NB4 (cell line): ENCODE results near the gene TMEM123.

ENCODE experiments used
- DNase-seq: peaks from one replicate; pipeline ENCODE4 v3.0.0; 2010; ENCODE audit warnings: low read depth
- H3K4me3 ChIP-seq: one replicate; pipeline ENCODE4 v1.5.1; 2011; ENCODE audit warnings: mild to moderate bottlenecking, low read depth, low read length, moderate library complexity
- MYC ChIP-seq: IDR thresholded peaks from 2 replicates; pipeline ENCODE4 v1.6.1; 2011; ENCODE audit warnings: low read depth, low read length
- POLR2A ChIP-seq: IDR thresholded peaks from 2 replicates; pipeline ENCODE4 v1.6.1; 2011; ENCODE audit warnings: mild to moderate bottlenecking; ENCODE audit not compliant: insufficient read length; ENCODE audit errors: extremely low read depth
- TF ChIP-seq, protein P1 (sequence below): IDR thresholded peaks from one replicate; pipeline ENCODE4 v1.5.1; 2012; ENCODE audit warnings: low read depth, low read length
- TF ChIP-seq, protein P2 (sequence below): IDR thresholded peaks from 2 replicates; pipeline ENCODE4 v1.6.1; 2011; ENCODE audit warnings: low read depth, low read length

TMEM123 gene

DNA sequence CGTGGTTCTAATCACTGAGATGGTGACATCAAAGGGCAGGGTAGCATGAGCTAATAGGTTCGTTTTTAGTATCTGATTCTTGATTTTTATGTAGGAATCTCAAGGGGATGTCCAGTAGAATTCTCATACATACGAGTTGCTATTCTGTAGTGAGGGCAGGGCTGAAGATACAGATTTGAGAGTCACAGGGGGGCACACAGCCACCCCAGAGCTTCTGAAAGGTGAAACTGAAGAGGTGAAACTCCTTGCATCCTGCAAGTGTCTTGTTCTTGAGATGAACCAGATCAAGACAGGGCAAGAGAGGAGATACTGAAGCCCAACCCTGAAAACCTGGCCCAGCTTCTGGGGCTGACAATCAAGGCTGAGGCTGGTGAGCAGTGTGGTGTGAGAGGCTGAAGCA lies 35.6 kb upstream of the TMEM123 start:
- H3K4me3 ChIP-seq: no peak overlapping the region
- TF ChIP-seq, protein P1, sequence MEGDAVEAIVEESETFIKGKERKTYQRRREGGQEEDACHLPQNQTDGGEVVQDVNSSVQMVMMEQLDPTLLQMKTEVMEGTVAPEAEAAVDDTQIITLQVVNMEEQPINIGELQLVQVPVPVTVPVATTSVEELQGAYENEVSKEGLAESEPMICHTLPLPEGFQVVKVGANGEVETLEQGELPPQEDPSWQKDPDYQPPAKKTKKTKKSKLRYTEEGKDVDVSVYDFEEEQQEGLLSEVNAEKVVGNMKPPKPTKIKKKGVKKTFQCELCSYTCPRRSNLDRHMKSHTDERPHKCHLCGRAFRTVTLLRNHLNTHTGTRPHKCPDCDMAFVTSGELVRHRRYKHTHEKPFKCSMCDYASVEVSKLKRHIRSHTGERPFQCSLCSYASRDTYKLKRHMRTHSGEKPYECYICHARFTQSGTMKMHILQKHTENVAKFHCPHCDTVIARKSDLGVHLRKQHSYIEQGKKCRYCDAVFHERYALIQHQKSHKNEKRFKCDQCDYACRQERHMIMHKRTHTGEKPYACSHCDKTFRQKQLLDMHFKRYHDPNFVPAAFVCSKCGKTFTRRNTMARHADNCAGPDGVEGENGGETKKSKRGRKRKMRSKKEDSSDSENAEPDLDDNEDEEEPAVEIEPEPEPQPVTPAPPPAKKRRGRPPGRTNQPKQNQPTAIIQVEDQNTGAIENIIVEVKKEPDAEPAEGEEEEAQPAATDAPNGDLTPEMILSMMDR: no peak
- TF ChIP-seq, protein P2, sequence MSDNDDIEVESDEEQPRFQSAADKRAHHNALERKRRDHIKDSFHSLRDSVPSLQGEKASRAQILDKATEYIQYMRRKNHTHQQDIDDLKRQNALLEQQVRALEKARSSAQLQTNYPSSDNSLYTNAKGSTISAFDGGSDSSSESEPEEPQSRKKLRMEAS: no peak
- no peak for TF ChIP-seq MYC
- TF ChIP-seq POLR2A: no peak
- no peak for DNase-seq

DNA sequence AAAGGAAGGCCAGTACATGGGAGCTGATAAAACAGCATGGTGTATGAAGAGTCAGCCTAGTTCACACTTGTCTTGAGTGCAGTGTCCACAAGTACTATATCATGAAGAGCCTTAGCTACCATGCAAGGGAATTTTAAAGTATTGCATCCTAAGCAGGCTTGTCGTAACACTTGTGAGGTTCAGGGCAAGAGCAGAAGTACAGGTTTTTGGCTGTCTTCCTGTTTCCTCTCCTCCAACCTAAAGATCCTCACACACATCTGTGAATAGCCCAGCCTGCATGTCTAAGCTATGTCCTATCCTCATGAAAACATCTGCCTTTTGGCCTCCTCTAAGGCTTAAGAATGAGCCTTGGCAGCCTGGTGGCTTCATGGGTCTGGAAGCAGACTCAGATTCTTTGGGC lies 34.6 kb upstream of the TMEM123 start:
- H3K4me3 ChIP-seq: no peak overlapping the region
- DNase-seq: no peak
- TF ChIP-seq, protein P2: no peak
- TF ChIP-seq, protein P1: no peak
- TF ChIP-seq MYC: no peak
- TF ChIP-seq POLR2A: no peak

DNA sequence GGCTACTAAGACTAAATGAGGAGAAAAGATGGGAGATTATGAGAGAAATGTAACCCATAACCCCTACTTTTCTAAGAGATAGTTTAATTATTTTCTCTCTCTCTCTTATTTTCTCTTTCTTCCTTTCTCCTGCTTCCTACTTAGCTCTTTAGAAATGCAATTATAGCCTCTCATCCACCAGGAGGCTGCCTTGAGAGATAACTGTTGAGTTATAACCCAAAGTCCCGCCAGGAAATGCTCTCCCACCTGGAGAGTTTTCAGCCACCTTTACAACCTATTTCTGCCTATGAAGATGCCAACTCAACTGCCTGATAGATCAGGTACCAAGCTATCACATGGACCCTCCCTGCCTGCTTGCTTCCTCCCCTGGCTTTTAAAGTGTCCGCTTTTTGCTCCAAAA lies 34.0 kb upstream of the TMEM123 start:
- TF ChIP-seq, protein P2: no peak
- TF ChIP-seq MYC (no peak), POLR2A (no peak)
- TF ChIP-seq, protein P1: no peak
- DNase-seq: no peak
- no peak overlapping the region for H3K4me3 ChIP-seq

DNA sequence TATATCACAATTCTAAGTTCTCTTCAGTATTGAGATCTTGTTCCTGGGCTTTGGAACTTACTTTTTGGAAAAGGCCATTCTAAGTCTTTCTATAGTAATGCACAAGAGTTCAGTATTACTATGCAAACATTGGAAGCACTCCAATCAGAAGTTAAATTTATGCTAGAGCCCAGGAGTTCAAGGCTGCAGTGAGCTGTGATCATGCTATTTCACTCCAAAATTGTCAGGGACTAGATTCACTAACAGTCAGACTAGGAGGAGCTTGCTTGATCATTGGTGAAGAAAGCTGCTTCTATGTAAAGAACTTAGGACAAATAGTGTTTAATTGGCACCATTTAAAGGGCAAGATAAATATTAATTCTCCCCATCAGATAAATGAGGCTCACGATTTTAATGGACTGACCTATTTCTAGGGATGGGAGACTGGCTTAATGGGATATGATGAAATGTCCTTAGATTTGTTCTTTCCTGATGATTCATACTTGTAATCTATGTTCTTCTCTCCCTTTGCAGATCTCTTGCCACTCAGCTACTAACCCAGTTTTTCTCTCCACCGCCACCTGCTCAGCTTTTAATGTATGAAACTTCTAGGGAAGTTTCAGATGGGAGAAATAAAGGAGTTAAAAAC lies 32.6 kb upstream of the TMEM123 start:
- TF ChIP-seq, protein P2: no peak
- TF ChIP-seq POLR2A (no peak), MYC (no peak)
- TF ChIP-seq, protein P1: no peak
- H3K4me3 ChIP-seq: no peak overlapping the region
- DNase-seq: no peak

DNA sequence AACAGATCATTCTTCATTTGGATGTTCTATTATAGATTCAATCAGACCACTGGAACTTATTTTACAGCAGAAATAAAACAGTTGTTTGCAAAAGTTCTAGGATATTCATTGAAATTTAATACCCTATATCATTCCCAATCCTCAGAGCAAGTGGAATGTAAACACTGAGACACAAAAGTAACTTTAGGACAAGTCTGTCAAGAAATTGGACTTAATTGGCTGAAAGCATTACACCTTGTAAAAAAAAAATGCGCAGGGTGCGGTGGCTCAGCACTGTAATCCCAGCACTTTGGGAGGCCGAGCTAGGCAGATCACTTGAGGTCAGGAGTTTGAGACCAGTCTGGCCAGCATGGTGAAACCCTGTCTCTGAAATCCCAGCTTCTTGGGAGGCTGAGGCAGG lies 29.9 kb upstream of the TMEM123 start:
- no peak for DNase-seq
- TF ChIP-seq, protein P1: no peak
- TF ChIP-seq POLR2A: no peak
- TF ChIP-seq, protein P2: no peak
- TF ChIP-seq MYC: no peak
- H3K4me3 ChIP-seq: no peak overlapping the region

DNA sequence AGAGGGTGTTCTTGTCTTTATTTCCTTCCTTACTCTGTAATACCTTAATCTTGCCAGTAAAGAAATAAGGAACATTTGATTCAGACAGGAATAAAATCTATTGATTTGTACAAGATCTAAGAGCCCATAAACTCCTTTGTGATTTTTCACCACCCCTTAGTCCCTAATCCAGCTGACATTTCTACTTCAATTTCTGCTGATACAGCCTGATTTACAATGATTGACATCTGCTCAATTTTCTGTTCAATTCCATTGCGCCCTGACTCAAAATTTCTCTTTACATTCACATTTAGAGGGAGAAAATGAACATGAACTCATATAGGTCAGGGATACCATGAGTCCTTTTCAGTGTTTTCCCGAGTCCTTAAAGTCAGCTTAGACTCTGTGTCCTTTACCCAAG lies 27.2 kb upstream of the TMEM123 start:
- DNase-seq: no peak
- TF ChIP-seq MYC: no peak
- TF ChIP-seq POLR2A: no peak
- TF ChIP-seq, protein P1: no peak
- TF ChIP-seq, protein P2: no peak
- H3K4me3 ChIP-seq: no peak overlapping the region
